Astrocyte (in vitro differentiated cells and primary cell): ENCODE data around the gene DLGAP5. TPM values are rescaled to one million over a fixed set of nuclear protein-coding genes. Genes with fewer than 3 reads are reported as not detected.

Source experiments
- DNase-seq: peaks from one replicate; pipeline ENCODE4 v3.0.0-alpha.2; 2010; ENCODE audit warnings: low read depth
- FAIRE-seq: peaks from 2 replicates; lab custom pipeline; 2011; peaks lifted over from hg19 to GRCh38; lab: Jason Lieb, UNC
- H2AFZ ChIP-seq: 2 replicates; pipeline ENCODE4 v1.6.0; 2012; ENCODE audit warnings: low read depth, low read length, inconsistent platforms
- H3K27ac ChIP-seq: 2 replicates; pipeline ENCODE4 v1.5.1; 2011; ENCODE audit warnings: low read depth, low read length, inconsistent platforms
- H3K27me3 ChIP-seq: 2 replicates; pipeline ENCODE4 v1.6.0; 2011; ENCODE audit warnings: low read length, inconsistent platforms; ENCODE audit not compliant: insufficient read depth
- H3K36me3 ChIP-seq: 2 replicates; pipeline ENCODE4 v1.5.1; 2011; ENCODE audit warnings: low read length, inconsistent platforms; ENCODE audit not compliant: insufficient read depth
- H3K4me1 ChIP-seq: 2 replicates; pipeline ENCODE4 v1.5.1; 2011; ENCODE audit warnings: low read length, inconsistent platforms; ENCODE audit not compliant: insufficient read depth
- H3K4me2 ChIP-seq: 2 replicates; pipeline ENCODE4 v1.6.0; 2012; ENCODE audit warnings: low read length, inconsistent platforms
- H3K4me3 ChIP-seq: 2 replicates; pipeline ENCODE4 v1.5.1; 2011; ENCODE audit warnings: low read depth, mild to moderate bottlenecking, low read length, inconsistent platforms; ENCODE audit not compliant: insufficient read depth
- H3K79me2 ChIP-seq: 2 replicates; pipeline ENCODE4 v1.6.0; 2012; ENCODE audit warnings: mild to moderate bottlenecking, low read length, inconsistent platforms; ENCODE audit not compliant: insufficient read depth
- H3K9ac ChIP-seq: 2 replicates; pipeline ENCODE4 v1.6.0; 2012; ENCODE audit warnings: mild to moderate bottlenecking, low read length, inconsistent platforms
- H3K9me3 ChIP-seq: 2 replicates; pipeline ENCODE4 v1.5.1; 2012; ENCODE audit warnings: low read depth, mild to moderate bottlenecking, low read length, inconsistent platforms; ENCODE audit not compliant: insufficient read depth
- H4K20me1 ChIP-seq: 2 replicates; pipeline ENCODE4 v1.6.0; 2012; ENCODE audit warnings: low read length, inconsistent platforms; ENCODE audit not compliant: insufficient read depth
- H3K27ac Mint-ChIP-seq: one replicate; pipeline ENCODE4 v1.8.0; 2021; ENCODE audit warnings: mild to moderate bottlenecking, mixed read lengths; ENCODE audit not compliant: unreplicated experiment
- H3K27me3 Mint-ChIP-seq: one replicate; pipeline ENCODE4 v1.8.0; 2021; ENCODE audit warnings: low read depth, mixed read lengths; ENCODE audit not compliant: unreplicated experiment
- H3K36me3 Mint-ChIP-seq: one replicate; pipeline ENCODE4 v1.8.0; 2021; ENCODE audit warnings: low read depth, mixed read lengths; ENCODE audit not compliant: unreplicated experiment
- H3K4me1 Mint-ChIP-seq: one replicate; pipeline ENCODE4 v1.8.0; 2021; ENCODE audit warnings: low read depth, mixed read lengths; ENCODE audit not compliant: unreplicated experiment
- H3K4me3 Mint-ChIP-seq: one replicate; pipeline ENCODE4 v1.8.0; 2021; ENCODE audit warnings: mild to moderate bottlenecking, moderate library complexity, mixed read lengths; ENCODE audit not compliant: unreplicated experiment
- H3K9me3 Mint-ChIP-seq: one replicate; pipeline ENCODE4 v1.8.0; 2021; ENCODE audit warnings: mild to moderate bottlenecking, mixed read lengths; ENCODE audit not compliant: unreplicated experiment
- CTCF ChIP-seq: IDR thresholded peaks from 2 replicates; pipeline ENCODE4 v1.5.1; 2011; ENCODE audit warnings: low read depth, mild to moderate bottlenecking, inconsistent platforms, low read length, moderate library complexity; ENCODE audit not compliant: insufficient read depth
- EZH2 ChIP-seq: IDR thresholded peaks from 2 replicates; pipeline ENCODE4 v1.6.1; 2012; ENCODE audit warnings: mild to moderate bottlenecking, low read length, inconsistent platforms; ENCODE audit not compliant: insufficient read depth
- total RNA-seq: library from RNA; stranded (reverse); gene quantifications from 2 replicates; pipeline ENCODE4 v1.2.1, GENCODE V29; 2021

DLGAP5 gene
- total RNA-seq, 1 donor from 2014 or later, result 5.4 TPM

- H3K79me2 ChIP-seq, result no peaks in the 10 kb centered on the region
- H3K9me3 Mint-ChIP-seq, result no peaks in the 10 kb centered on the region
- peaks cover 37% of the 10 kb centered on the region for H3K4me1 Mint-ChIP-seq
- H3K36me3 Mint-ChIP-seq, result no peaks in the 10 kb centered on the region
- no peaks in the 10 kb centered on the region for H3K27me3 ChIP-seq
- no peak overlapping the region for H3K27ac ChIP-seq
- peaks cover 27% of the 10 kb centered on the region for H3K4me1 ChIP-seq
- H3K27me3 Mint-ChIP-seq, result no peaks in the 10 kb centered on the region
- peak overlapping the region; percentile 35 for H3K27ac Mint-ChIP-seq
- H2AFZ ChIP-seq, result no peak overlapping the region
- H3K36me3 ChIP-seq, result no peaks in the 10 kb centered on the region
- no peaks in the 10 kb centered on the region for H4K20me1 ChIP-seq
- no peak for TF ChIP-seq EZH2
- no peak for TF ChIP-seq CTCF
- H3K4me3 ChIP-seq, result no peak overlapping the region
- H3K9me3 ChIP-seq, result no peaks in the 10 kb centered on the region
- DNase-seq (no peak), FAIRE-seq (no peak)
- no peak overlapping the region for H3K4me2 ChIP-seq
- no peak overlapping the region for H3K9ac ChIP-seq
- no peak overlapping the region for H3K4me3 Mint-ChIP-seq
These were observed 70.6 kb downstream of the DLGAP5 start for GRCh38 chr14:55120571-55121495.

- Histone ChIP-seq H3K4me3 (no peak overlapping the region), H3K4me1 (peaks cover 23% of the 10 kb centered on the region), H3K9ac (no peak overlapping the region), H3K36me3 (no peaks in the 10 kb centered on the region), H2AFZ (peak overlapping the region; percentile 34), H3K79me2 (no peaks in the 10 kb centered on the region), H3K4me2 (no peak overlapping the region), H4K20me1 (no peaks in the 10 kb centered on the region), H3K27me3 (no peaks in the 10 kb centered on the region), H3K9me3 (no peaks in the 10 kb centered on the region), H3K27ac (no peak overlapping the region)
- DNase-seq (no peak), FAIRE-seq (no peak)
- Mint-ChIP-seq H3K36me3 (peaks cover 2% of the 10 kb centered on the region), H3K27me3 (peaks cover 2% of the 10 kb centered on the region), H3K4me3 (no peak overlapping the region), H3K9me3 (no peaks in the 10 kb centered on the region), H3K4me1 (peaks cover 28% of the 10 kb centered on the region), H3K27ac (no peak overlapping the region)
- no peak for TF ChIP-seq EZH2
- TF ChIP-seq CTCF, result no peak
These were observed 72.6 kb downstream of the DLGAP5 start for GRCh38 chr14:55118761-55119160.
